Rectal smooth muscle tissue (tissue), 1 donor: ENCODE measurements around the gene ITGB5.
A peak's percentile ranks its signal among the peaks of the same experiment; 100 is the strongest.

Experiments
- H3K27ac ChIP-seq: one replicate; pipeline ENCODE4 v1.7.0; 2013; ENCODE audit warnings: low read depth, low read length, inconsistent platforms
- H3K27me3 ChIP-seq: one replicate; pipeline ENCODE4 v1.7.0; 2013; ENCODE audit warnings: low read length; ENCODE audit not compliant: control insufficient read depth, insufficient read depth
- H3K36me3 ChIP-seq: one replicate; pipeline ENCODE4 v1.7.0; 2013; ENCODE audit warnings: low read length; ENCODE audit not compliant: control insufficient read depth, insufficient read depth
- H3K4me1 ChIP-seq: one replicate; pipeline ENCODE4 v1.7.0; 2013; ENCODE audit warnings: low read length; ENCODE audit not compliant: control insufficient read depth, insufficient read depth
- H3K4me3 ChIP-seq: one replicate; pipeline ENCODE4 v1.7.0; 2013; ENCODE audit warnings: low read length
- H3K9ac ChIP-seq: one replicate; pipeline ENCODE4 v1.7.0; 2013; ENCODE audit warnings: low read length

The ITGB5 gene

GRCh38 chr3:124887177-124887931, at the start of gene ITGB5:
Gene ITGB5, minus strand, starts transcription at chr3:124887365. Its CDS starts 365 bp downstream, at chr3:124887000.
- Histone ChIP-seq H3K4me3 (peak within 1 kb of the TSS; percentile 75), H3K27ac (peak within 1 kb of the TSS; percentile 79), H3K9ac (peak within 1 kb of the TSS; percentile 16), H3K27me3 (no peaks in the 10 kb centered on the region), H3K36me3 (no peaks in the 10 kb centered on the region), H3K4me1 (peaks cover 8% of the 10 kb centered on the region)

GRCh38 chr3:124935794-124936542, 48.8 kb upstream of the ITGB5 start:
- H3K36me3 ChIP-seq = no peaks in the 10 kb centered on the region

GRCh38 chr3:124935264-124935663, 48.1 kb upstream of the ITGB5 start:
- no peak overlapping the region for H3K27ac ChIP-seq
- H3K4me1 ChIP-seq = no peaks in the 10 kb centered on the region
- no peak overlapping the region for H3K4me3 ChIP-seq
- no peaks in the 10 kb centered on the region for H3K36me3 ChIP-seq
- H3K9ac ChIP-seq = no peak overlapping the region
- no peaks in the 10 kb centered on the region for H3K27me3 ChIP-seq

More at GRCh38 chr3:124935794-124936542, 48.8 kb upstream of the ITGB5 start:
- Histone ChIP-seq H3K9ac (no peak overlapping the region), H3K4me3 (no peak overlapping the region), H3K4me1 (no peaks in the 10 kb centered on the region), H3K27me3 (no peaks in the 10 kb centered on the region), H3K27ac (no peak overlapping the region)

- H3K27me3 ChIP-seq = no peaks in the 10 kb centered on the region
- H3K27ac ChIP-seq = no peak within 1 kb of the TSS
- no peak within 1 kb of the TSS for H3K9ac ChIP-seq
- H3K4me3 ChIP-seq = peak within 1 kb of the TSS; percentile 49
- H3K4me1 ChIP-seq = no peaks in the 10 kb centered on the region
- H3K36me3 ChIP-seq = no peaks in the 10 kb centered on the region
Measured at GRCh38 chr3:124934577-124934976, 47.4 kb upstream of the ITGB5 start, which contains the start of gene MUC13. Gene MUC13, minus strand, starts transcription at chr3:124934751. Its CDS starts 39 bp downstream, at chr3:124934712.

GRCh38 chr3:124928333-124929202, 41.4 kb upstream of the ITGB5 start:
- Histone ChIP-seq H3K9ac (no peak overlapping the region), H3K4me1 (no peaks in the 10 kb centered on the region), H3K27me3 (no peaks in the 10 kb centered on the region), H3K36me3 (no peaks in the 10 kb centered on the region), H3K27ac (no peak overlapping the region), H3K4me3 (no peak overlapping the region)

GRCh38 chr3:124927574-124928045, 40.4 kb upstream of the ITGB5 start:
- Histone ChIP-seq H3K4me3 (no peak overlapping the region), H3K27ac (no peak overlapping the region)

GRCh38 chr3:124926426-124927101, 39.4 kb upstream of the ITGB5 start:
- Histone ChIP-seq H3K4me3 (no peak overlapping the region), H3K4me1 (no peaks in the 10 kb centered on the region), H3K36me3 (no peaks in the 10 kb centered on the region), H3K9ac (no peak overlapping the region), H3K27me3 (no peaks in the 10 kb centered on the region), H3K27ac (no peak overlapping the region)

More at GRCh38 chr3:124927574-124928045, 40.4 kb upstream of the ITGB5 start:
- H3K9ac ChIP-seq = no peak overlapping the region
- H3K36me3 ChIP-seq = no peaks in the 10 kb centered on the region
- H3K4me1 ChIP-seq = no peaks in the 10 kb centered on the region
- H3K27me3 ChIP-seq = no peaks in the 10 kb centered on the region

- Histone ChIP-seq H3K4me1 (no peaks in the 10 kb centered on the region), H3K36me3 (no peaks in the 10 kb centered on the region), H3K9ac (no peak overlapping the region), H3K4me3 (no peak overlapping the region), H3K27me3 (no peaks in the 10 kb centered on the region), H3K27ac (no peak overlapping the region)
Measured at GRCh38 chr3:124924741-124925140, 37.6 kb upstream of the ITGB5 start.

GRCh38 chr3:124923833-124924232, 36.7 kb upstream of the ITGB5 start:
- H3K27me3 ChIP-seq = no peaks in the 10 kb centered on the region
- no peaks in the 10 kb centered on the region for H3K36me3 ChIP-seq
- no peak overlapping the region for H3K4me3 ChIP-seq
- H3K4me1 ChIP-seq = no peaks in the 10 kb centered on the region
- no peak overlapping the region for H3K9ac ChIP-seq
- H3K27ac ChIP-seq = no peak overlapping the region

- Histone ChIP-seq H3K36me3 (no peaks in the 10 kb centered on the region), H3K4me1 (no peaks in the 10 kb centered on the region), H3K9ac (no peak overlapping the region), H3K4me3 (no peak overlapping the region), H3K27me3 (no peaks in the 10 kb centered on the region), H3K27ac (no peak overlapping the region)
Measured at GRCh38 chr3:124920718-124921117, 33.6 kb upstream of the ITGB5 start.

GRCh38 chr3:124919756-124920155, 32.6 kb upstream of the ITGB5 start:
- no peaks in the 10 kb centered on the region for H3K4me1 ChIP-seq
- H3K36me3 ChIP-seq = no peaks in the 10 kb centered on the region
- no peak overlapping the region for H3K27ac ChIP-seq
- H3K4me3 ChIP-seq = no peak overlapping the region
- H3K27me3 ChIP-seq = no peaks in the 10 kb centered on the region
- H3K9ac ChIP-seq = no peak overlapping the region
